ENCODE results near the gene MAP6.

Gene MAP6

DNA sequence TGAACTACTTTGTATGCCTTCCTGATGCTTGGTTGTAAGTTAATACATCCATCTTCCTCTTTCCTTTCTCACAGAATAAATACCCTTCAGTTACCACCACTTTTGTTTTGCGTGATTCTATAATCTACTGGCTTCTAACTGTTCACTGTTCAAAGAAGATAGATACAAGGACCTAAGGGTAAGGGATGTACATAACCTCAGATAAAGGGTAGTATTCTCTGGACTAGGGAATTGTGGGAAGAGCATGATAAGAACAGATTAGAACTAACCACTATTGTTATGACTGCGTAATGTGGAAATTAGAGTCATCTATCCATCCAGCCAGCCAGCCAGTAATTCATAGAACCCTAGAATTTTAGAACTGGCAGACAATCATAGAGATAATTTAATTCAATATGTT, 36.4 kb downstream of the MAP6 start:
- DNase-seq (ENCODE audit: low read depth in 4 of 4, low spot score in 1 of 4): no peak

GRCh38 chr11:75631086-75631730, 37.6 kb downstream of the MAP6 start:
- no peak for DNase-seq (ENCODE audit: low read depth in 4 of 4, low spot score in 1 of 4)

- DNase-seq (ENCODE audit: low read depth in 4 of 4, low spot score in 1 of 4): no peak
Measured at GRCh38 chr11:75627906-75628668, 40.8 kb downstream of the MAP6 start.

- DNase-seq (ENCODE audit: low read depth in 4 of 4, low spot score in 1 of 4): no peak
Measured at GRCh38 chr11:75626889-75627529, 41.8 kb downstream of the MAP6 start.

DNA sequence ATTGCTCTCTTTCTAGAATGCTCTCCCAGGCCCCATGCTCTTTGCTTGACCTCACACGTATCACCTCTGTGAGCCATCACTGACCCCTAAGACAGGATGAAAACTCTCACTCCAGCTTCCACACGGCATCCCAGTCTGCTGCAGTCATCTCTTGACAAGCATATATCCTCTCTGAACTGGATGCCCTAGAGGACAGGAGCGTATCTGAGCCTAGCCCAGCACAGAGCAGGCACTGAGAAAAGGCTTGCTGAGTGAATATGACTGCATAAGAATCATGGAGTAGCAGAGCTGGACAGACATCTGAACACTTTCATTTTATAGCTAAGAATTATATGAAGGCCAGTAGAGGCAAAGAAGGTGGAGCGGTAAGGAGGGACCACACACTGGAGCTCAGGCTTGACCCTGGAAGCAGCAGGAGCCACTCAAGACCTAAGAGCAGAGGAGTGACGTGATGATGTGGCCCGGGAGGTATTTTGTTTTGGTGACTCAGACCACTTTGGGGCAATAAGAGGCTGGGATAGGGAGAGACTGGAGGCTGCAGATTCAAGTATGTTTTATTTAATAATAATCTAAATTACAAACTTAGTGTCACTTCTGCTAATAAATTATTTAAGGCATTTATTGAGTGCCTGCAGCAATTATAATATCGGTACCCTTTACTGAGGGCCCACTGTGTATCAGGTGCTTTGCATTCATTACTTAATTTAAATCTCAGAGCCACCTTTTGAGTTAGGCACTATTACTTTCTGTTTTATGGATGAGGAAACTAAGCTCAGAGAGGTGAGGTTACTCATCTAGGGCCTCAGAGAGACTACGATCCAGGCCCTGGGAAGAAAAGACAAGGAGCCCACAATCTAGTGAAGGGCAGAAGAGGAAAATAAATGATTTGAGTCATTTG, 42.6 kb downstream of the MAP6 start:
- DNase-seq (ENCODE audit: low read depth in 4 of 4, low spot score in 1 of 4): no peak

- DNase-seq (ENCODE audit: low read depth in 4 of 4, low spot score in 1 of 4): no peak
Measured at GRCh38 chr11:75625021-75625420, 43.8 kb downstream of the MAP6 start.

DNA sequence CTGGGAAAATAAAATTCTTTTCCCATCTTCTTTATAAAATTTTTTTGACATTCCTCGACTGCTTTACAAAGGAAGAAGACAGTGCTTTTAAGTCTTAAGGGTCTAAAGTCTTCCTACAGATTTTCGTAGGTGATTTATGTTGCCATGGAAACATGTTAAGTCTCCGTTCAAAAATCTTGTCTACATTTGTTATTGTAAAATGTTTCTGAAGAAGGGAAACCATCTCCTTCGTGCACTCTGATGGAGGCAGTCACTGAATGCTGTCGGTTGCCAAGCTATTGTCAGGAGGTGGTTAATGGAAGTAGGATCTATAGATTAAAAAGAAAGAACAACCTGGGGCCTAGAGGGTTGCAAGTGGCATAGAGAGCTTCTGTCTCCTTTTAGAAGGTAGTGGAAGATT, 52.6 kb downstream of the MAP6 start:
- no peak for DNase-seq (ENCODE audit: low read depth in 4 of 4, low spot score in 1 of 4)

GRCh38 chr11:75615751-75616150, 53.1 kb downstream of the MAP6 start:
- no peak for DNase-seq (ENCODE audit: low read depth in 4 of 4, low spot score in 1 of 4)

GRCh38 chr11:75611823-75612222, 57.0 kb downstream of the MAP6 start:
- no peak for DNase-seq (ENCODE audit: low read depth in 4 of 4, low spot score in 1 of 4)

- DNase-seq (ENCODE audit: low read depth in 4 of 4, low spot score in 1 of 4): no peak
Measured at GRCh38 chr11:75606099-75606498, 62.7 kb downstream of the MAP6 start.

GRCh38 chr11:75603791-75604736, 64.8 kb downstream of the MAP6 start:
- DNase-seq (ENCODE audit: low read depth in 4 of 4, low spot score in 1 of 4): no peak

GRCh38 chr11:75602951-75603350, 65.9 kb downstream of the MAP6 start:
- no peak for DNase-seq (ENCODE audit: low read depth in 4 of 4, low spot score in 1 of 4)

DNA sequence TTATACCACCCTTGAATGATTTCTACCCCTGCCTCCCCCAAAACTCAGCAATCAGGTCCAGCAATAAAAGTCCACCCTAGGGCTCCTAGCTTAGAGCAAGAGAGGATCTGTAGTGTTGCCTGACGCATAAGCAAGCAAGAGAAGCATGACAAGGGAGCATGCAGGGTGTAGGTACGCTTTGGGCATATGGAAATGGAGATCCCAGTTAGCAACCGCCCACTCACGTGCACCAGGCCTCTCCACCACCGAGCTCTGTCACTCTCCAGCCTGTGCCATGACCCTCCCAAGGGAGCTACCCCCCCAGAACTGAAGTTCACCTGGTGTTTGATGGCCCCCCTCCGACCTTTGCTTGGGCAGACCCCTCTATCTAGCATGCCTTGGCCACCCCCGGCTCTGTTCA, 67.3 kb downstream of the MAP6 start:
- no peak for DNase-seq (ENCODE audit: low read depth in 4 of 4, low spot score in 1 of 4)

DNA sequence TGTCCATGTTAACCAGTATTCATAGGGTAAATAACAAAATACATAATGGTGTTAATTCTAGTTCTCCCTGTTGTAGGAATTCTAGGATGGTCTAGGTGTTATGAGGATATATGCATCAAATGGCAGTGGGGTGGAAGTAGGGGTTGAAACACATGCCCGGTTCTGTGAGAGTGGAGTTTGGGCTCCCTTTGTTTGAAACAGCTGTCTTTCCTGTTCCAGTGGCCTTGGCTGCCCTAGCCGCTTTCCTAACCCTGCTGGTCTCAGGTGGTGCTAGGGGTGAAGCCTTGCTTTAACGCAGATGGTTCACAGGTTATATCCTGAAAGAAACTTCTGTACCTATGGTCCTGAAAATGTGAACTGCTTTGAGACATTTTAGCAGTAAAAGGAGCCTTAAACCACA, 68.5 kb downstream of the MAP6 start:
- DNase-seq (ENCODE audit: low read depth in 4 of 4, low spot score in 1 of 4): no peak

DNA sequence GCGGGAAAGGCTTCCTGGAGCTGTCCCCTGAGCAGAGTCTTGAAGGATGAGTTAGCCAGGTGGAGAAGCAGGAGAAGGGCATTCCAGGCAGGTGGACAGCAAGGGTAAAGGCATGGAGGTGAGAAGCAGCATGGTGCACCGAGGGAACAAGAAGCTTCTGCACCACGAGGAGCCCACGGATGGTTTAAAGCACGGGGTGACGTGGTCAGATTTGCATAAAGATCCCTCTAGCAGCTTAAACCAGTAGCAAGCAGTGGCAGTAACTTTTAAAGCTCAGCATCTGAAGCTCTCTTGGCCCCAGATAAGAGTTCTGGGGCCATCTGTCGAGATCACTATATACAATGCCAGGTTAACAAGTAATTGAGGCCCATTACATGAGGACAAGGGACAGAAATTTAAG, 69.9 kb downstream of the MAP6 start:
- DNase-seq (ENCODE audit: low read depth in 4 of 4, low spot score in 1 of 4): no peak

GRCh38 chr11:75598264-75598663, 70.6 kb downstream of the MAP6 start:
- no peak for DNase-seq (ENCODE audit: low read depth in 4 of 4, low spot score in 1 of 4)

DNA sequence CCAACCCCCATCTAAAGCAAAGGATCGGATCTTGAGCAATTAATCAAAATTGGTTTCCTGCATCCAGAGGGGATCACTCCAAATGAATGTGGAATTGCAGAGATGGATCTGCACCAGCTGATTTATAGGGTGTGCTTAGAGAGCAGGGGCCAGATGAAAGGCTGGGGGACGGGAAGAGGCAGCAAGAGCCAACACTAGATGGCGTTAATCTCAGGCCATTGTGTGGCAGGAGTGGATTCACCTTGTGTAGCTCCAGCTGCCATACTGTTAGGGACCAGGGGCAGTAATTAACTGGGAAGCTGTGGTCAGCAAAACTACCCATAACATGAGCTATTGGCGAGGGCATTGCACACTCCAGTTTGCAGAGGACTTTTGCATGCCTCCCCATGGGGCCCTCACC, 71.2 kb downstream of the MAP6 start:
- no peak for DNase-seq (ENCODE audit: low read depth in 4 of 4, low spot score in 1 of 4)

DNA sequence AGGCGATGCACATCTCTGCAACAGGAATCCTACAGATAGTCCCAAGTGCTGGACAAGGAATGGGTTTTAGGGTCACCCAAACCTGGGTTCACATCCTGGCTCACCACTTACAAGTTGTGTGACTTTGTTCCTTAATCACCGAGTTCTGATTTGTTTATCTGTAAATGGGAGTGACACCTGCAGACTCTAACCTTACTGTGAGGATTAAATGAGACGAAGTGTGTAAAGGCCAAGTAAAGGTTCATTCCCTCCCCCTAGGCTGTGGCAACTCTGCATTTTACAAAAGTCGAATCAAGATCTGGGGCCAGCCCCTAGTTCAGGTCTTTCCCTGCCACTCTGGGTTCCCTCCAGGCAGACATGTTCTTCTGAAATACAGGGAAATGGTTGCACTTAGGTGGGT, 71.9 kb downstream of the MAP6 start:
- DNase-seq (ENCODE audit: low read depth in 4 of 4, low spot score in 1 of 4): no peak

DNA sequence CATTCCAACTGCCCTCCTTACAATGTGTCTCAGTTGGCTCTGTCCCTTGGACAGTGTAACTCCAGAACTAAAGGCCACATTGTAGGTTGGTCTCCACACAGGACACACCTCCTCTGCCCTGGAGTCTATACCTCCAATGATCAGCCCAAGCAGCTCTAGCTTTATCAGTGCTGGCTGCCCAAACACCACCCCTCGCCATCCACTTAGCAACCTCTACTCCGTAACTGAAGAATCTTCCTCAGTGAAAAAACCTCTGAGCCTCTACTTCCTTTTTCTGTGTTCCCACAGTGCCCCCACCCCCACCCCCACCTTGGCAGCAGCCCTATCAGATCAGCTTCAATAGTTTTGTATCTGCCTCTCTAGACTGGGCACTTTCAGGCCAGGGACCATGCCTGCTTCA, 73.4 kb downstream of the MAP6 start:
- no peak for DNase-seq (ENCODE audit: low read depth in 4 of 4, low spot score in 1 of 4)

GRCh38 chr11:75594211-75594610, 74.6 kb downstream of the MAP6 start:
- DNase-seq (ENCODE audit: low read depth in 4 of 4, low spot score in 1 of 4): no peak

All from stimulated activated CD4-positive, alpha-beta T cell treated with anti-CD3 and anti-CD28 coated beads, Interleukin-1b, Interleukin-23, amount 100 ng/mL, for 24 hours (primary cell).